ENCODE results near the gene EXD3. TPM values are rescaled to one million over a fixed set of nuclear protein-coding genes. Genes with fewer than 3 reads are reported as not detected.

The EXD3 gene
- polyA plus RNA-seq, 2 of the 4 experiments (the other 2 are of a cell fraction) = 3.4 to 4.5 TPM

DNA sequence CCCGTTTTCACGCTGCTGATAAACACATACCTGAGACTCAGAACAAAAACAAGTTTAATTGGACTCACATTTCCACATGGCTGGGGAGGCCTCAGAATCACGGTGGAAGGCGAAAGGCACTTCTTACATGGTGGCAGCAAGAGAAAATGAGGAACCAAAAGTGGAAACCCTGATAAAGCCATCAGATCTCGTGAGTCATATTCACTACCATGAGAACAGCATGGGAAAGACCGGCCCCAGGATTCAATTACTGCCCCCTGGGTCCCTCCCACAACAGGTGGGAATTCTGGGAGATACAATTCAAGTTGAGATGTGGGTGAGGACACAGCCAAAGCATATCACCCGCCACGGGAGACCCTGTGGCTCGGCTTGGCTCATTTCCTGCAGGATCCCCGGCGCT lies 20.2 kb downstream of the EXD3 start:
- TF ChIP-seq NR3C1 (IDR thresholded peaks at IDR 0.05) (no peak), RARB (CRISPR knock-in tag; IDR thresholded peaks at IDR 0.05) (no peak), HDAC2 (IDR thresholded peaks at IDR 0.05) (no peak), SREBF2 (IDR thresholded peaks at IDR 0.05) (no peak), MAZ (IDR thresholded peaks at IDR 0.05; ENCODE audit: borderline replicate concordance, low read depth, low read length) (no peak), HEYL (CRISPR knock-in tag; IDR thresholded peaks at IDR 0.05) (no peak), NFE2L2 (conservative IDR thresholded peaks at IDR 0.05; ENCODE audit: low read length) (no peak)
- TF ChIP-seq, protein P1, sequence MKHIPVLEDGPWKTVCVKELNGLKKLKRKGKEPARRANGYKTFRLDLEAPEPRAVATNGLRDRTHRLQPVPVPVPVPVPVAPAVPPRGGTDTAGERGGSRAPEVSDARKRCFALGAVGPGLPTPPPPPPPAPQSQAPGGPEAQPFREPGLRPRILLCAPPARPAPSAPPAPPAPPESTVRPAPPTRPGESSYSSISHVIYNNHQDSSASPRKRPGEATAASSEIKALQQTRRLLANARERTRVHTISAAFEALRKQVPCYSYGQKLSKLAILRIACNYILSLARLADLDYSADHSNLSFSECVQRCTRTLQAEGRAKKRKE (CRISPR knock-in tag; IDR thresholded peaks at IDR 0.05; ENCODE audit: low read depth) = no peak
- TF ChIP-seq, protein P2, sequence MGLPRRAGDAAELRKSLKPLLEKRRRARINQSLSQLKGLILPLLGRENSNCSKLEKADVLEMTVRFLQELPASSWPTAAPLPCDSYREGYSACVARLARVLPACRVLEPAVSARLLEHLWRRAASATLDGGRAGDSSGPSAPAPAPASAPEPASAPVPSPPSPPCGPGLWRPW (IDR thresholded peaks at IDR 0.05) = no peak
- TF ChIP-seq, protein P3, sequence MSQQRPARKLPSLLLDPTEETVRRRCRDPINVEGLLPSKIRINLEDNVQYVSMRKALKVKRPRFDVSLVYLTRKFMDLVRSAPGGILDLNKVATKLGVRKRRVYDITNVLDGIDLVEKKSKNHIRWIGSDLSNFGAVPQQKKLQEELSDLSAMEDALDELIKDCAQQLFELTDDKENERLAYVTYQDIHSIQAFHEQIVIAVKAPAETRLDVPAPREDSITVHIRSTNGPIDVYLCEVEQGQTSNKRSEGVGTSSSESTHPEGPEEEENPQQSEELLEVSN (IDR thresholded peaks at IDR 0.05; ENCODE audit: borderline replicate concordance, low read depth) = no peak
- ChIA-PET CTCF (no interaction called here), POLR2A (no interaction called here)
- H3K27ac ChIP-seq = no peak overlapping the region
- H3K4me1 ChIP-seq = peaks cover 15% of the 10 kb centered on the region
- FAIRE-seq (no peak), DNase-seq (ENCODE audit: low read depth in 1 of 2, low spot score in 1 of 2) (no peak), ATAC-seq (no peak)
- H3K9me3 ChIP-seq = no peaks in the 10 kb centered on the region
- 86% methylated on average over 11 of the region's 11 CpGs for WGBS (ENCODE audit: missing lambda C conversion rate)
- H3K4me3 ChIP-seq = no peak overlapping the region
- H3K4me2 ChIP-seq = no peak overlapping the region

DNA sequence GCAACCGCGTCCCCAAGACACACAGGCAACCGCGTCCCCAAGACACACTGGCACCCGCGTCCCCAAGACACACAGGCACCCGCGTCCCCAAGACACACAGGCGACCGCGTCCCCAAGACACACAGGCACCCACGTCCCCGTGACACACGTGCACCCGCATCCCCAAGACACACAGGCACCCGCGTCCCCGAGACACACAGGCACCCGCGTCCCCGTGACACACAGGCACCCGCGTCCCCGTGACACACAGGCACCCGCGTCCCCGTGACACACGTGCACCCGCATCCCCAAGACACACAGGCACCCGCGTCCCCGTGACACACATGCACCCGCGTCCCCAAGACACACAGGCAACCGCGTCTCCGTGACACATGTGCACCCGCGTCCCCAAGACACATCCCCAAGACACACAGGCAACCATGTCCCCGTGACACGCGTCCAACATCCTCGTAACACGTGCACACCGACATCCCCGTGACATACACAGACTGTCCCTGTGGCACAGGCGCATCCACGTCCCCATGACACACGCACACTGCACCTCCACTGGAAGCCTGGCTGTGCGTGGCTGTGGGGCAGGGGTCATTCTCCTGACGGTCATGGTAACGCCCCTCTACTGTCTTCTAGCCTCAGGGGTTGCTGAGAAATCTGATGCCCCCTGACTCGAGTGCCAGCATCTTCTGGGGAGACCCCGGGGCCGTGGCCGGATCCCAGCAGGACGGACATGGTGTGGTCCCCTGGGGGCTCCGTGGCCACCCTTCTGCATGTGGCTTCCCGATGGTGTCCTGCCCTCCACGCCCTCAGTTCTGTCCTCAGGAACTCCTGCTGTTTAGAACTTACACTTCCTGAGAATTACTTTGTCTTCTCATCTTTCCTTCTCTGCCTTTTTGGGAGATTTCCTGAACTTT lies 24.1 kb downstream of the EXD3 start:
- POLR2A ChIA-PET = no interaction called here
- CTCF ChIA-PET = no interaction called here
- WGBS (ENCODE audit: missing lambda C conversion rate) = 95% methylated on average over 53 of the region's 60 CpGs
- H3K9me3 ChIP-seq = no peaks in the 10 kb centered on the region
- ATAC-seq = no peak
- DNase-seq (ENCODE audit: low read depth in 1 of 2, low spot score in 1 of 2) = no peak
- TF ChIP-seq CHD4 (IDR thresholded peaks at IDR 0.05; ENCODE audit: borderline replicate concordance) (no peak), MYC (IDR thresholded peaks at IDR 0.05; ENCODE audit: borderline replicate concordance, low read length) (no peak), EHMT2 (IDR thresholded peaks at IDR 0.05; ENCODE audit: low read depth) (no peak), RARB (CRISPR knock-in tag; IDR thresholded peaks at IDR 0.05) (no peak), NFE2L2 (conservative IDR thresholded peaks at IDR 0.05; ENCODE audit: low read length) (no peak), BHLHE40 (IDR thresholded peaks at IDR 0.05; ENCODE audit: low read depth, low read length) (no peak), FOXS1 (CRISPR knock-in tag; IDR thresholded peaks at IDR 0.05) (no peak), CBX8 (IDR thresholded peaks at IDR 0.05) (no peak), TFCP2L1 (CRISPR knock-in tag; IDR thresholded peaks at IDR 0.05) (no peak), HOXA7 (CRISPR knock-in tag; IDR thresholded peaks at IDR 0.05) (no peak), CEBPB (IDR thresholded peaks at IDR 0.05) (no peak), HOXB13 (CRISPR knock-in tag; IDR thresholded peaks at IDR 0.05; ENCODE audit: low read depth) (no peak)
- TF ChIP-seq, protein P4, sequence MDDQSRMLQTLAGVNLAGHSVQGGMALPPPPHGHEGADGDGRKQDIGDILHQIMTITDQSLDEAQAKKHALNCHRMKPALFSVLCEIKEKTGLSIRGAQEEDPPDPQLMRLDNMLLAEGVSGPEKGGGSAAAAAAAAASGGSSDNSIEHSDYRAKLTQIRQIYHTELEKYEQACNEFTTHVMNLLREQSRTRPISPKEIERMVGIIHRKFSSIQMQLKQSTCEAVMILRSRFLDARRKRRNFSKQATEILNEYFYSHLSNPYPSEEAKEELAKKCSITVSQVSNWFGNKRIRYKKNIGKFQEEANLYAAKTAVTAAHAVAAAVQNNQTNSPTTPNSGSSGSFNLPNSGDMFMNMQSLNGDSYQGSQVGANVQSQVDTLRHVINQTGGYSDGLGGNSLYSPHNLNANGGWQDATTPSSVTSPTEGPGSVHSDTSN (IDR thresholded peaks at IDR 0.05) = no peak
- H3K4me3 ChIP-seq = no peak overlapping the region
- no peak overlapping the region for H3K4me2 ChIP-seq
- H3K4me1 ChIP-seq = peaks cover 7% of the 10 kb centered on the region
- no peak overlapping the region for H3K27ac ChIP-seq
- FAIRE-seq = no peak
